Measurements from ENCODE around the gene GP1BB.

Gene GP1BB

DNA sequence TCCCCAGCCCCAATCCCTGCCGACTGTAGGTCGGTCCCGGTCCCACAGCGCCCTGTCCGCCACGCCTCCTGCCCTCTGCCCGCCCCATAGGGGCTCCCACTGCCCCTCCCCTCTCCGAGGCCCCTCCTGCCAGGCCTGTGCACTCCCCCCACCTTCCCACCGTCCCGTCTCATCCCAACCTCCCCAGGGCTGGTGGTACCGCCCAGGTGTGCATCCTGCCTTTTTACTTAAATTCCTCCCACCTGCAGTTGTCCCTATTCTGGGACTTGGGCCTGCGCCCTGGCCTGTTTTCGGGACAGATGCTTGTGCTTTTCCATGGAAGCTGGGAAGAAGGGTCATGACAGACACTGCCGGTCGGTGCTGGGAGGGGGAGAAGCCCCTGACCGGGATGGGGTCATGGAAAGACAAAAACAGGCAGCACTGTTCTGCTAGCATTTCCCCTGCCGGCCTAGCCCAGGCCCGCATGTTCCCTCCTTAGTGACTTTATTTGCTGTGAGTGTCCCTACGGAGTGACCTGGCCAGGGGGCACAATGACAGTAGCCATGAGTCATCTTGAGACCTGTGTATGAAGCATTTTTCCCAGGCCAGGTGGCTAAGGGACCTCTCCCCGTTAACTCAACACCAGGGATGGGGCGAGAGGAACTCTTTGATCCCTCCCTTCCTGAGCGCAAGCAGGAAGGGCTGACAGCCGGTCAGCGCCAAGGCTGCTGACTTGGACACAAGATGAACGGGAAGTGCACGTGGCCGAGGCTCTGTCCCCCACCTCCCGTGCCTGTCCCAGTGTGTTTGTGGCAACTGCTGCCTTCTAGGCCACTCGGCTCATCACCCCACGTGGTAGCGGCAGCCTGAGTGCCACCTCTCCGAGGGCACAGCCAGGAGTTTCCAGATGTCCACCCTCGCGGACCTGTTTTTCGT lies 44.3 kb downstream of the GP1BB start:
- no peak for DNase-seq

DNA sequence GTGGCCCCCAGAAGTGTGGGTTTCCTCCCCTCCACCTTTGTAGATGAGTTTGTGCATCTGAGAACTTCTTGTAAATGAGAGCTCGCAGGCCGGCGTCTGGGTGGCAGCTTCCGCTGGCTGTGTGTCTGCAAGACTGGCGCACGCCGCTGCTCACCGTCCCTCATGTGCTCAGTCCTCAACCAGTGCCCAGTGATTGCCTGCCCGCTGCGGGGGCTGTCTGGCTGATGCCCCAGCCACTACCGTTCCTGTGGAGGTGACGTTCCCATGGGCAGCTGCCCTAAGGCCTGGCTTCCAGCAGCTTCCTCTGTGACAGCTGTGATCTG lies 46.0 kb downstream of the GP1BB start:
- no peak for DNase-seq

DNA sequence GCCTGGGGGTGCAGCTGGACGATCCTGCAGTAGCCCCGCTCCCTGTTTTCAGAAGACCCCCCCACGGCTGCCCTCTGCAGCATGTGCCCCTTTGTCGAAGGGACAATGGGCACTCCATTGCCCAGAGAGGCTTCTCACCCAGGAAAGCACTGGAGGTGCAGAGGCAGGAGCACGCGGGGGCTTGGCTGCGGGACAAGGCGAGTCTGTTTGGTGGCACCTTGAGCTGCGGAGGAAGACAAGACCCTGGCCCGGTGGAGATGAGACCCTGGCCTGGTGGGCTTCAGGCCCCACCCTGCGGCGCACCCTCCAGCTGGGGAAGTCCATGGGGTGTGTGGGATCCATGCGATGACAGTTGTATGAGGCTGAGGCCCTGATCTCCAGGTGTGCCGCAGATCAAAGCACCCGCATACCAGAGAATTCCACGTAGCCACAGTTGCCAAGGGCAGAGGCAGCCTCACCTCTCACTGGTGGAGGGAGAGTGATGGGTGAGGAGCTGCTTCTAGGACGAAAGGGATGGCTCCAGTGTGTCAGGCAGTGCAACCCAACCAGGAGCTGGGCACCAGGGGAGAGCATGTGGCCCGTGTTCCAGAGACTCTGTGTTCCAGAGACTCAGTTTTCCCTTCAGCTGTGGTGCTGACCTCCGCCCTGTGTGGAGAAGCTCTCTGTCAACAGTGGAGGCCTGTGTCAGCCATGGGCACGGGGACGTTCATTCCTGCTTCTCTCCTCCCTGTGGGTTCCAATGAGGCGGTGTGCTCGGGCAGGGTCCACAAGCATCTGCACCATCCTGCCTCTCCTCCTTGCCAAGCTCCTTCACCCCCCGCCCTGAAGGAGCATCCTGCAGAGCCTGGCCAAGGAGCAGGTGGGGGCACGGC lies 47.2 kb downstream of the GP1BB start:
- no peak for DNase-seq

DNA sequence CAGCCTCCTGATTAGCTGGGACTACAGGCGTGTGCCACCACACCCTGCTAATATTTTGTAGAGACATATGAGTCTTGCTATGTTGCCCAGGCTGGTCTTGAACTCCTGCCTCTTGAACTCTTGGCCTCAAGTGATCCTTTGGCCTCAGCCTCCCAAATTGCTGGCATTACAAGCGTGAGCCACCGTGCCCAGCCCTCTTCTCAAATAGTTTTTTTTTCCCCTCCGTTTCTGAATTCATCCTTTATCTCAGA lies 49.0 kb downstream of the GP1BB start:
- no peak for DNase-seq

DNA sequence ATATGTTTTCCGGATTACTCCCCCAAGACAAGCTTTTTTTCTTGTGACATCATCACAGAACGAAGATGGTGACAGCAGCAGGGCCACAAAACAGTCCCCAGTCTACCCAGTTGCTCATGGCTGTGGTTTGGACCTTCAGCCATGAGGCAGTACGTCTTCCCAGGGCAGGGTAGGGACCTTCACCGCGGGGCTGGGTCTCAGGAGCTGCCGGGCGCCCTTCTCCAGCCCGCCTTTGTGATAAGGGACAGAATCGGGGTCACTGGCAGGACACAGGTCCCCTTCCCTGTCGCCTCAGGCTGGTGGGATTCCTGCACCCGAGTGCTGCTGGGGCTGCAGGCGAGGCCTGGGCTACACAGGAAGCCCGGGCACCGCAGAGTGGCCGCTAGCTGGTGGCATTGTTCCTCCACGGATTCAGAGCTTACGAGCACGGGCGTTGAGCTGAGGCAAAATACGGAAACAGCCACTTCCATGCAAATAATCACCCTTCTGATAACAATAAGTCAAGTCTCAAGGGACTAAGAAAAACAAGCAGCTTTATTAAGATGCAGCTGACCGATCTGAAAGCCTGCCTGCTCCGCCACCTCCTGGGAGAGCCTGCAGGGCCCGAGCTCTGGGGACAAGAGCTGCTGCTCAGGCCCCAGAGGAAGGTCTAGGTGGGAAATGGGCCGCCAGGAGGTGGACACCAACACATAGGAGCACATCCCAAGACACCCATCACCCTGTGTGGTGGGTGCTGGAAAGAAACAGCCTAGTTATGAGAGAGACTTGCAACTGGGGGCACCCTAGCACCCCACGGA lies 49.5 kb downstream of the GP1BB start:
- no peak for DNase-seq

DNA sequence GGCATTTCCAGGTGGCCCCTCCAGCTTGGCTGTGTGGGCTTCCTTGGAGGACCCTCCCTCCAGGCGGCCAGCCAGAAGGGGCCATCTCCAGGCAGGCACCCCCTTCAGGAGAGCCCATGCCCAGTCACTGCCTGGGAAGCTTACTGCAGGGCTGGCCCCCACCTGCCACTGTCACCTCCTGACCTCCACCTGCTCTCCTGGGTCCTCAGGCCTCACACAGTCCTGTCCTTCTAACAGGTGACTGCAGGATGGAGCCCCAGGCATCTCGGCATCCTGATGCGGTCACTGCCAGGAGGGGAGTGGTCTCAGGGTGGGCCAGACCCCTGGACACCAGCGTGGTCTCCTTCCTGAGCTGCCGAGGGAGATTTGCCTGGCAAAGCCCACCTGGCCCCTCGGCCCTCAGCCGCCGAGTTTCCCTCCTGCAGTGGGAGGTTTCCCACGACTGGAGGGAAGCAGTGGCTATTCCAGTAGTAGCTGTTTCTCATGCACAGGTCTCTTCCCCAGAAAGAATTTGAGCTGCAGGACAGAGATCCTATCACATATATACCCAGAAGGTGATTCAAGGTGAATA lies 50.2 kb downstream of the GP1BB start:
- no peak for DNase-seq

Data from midbrain (tissue), 1 donor.